EH (cell line): ENCODE measurements around the gene MAP3K3.
A peak's percentile ranks its signal among the peaks of the same experiment; 100 is the strongest.

Experiments used
- DNase-seq: peaks from one replicate; pipeline ENCODE4 v3.0.0-alpha.2; 2015; ENCODE audit warnings: low read depth

Gene MAP3K3

DNA sequence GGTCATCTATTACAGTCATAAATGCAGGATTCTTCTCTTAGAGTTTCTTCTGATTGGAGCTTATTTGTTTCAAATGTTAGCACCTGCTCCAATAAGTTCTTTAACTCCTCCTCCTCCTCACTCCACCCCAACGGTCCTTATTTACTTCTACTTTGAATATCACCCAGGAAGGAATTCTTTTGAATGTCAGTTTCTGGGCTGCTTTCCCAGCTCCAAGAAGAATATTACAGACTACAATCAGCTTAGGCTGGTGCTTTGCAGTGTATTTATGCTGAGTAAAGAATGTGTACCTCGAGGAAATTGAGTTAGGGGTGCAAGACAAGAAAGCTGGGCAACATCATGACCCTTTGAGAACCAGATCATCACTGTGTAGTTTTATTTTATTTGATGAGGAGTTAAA lies 30.8 kb downstream of the MAP3K3 start:
- DNase-seq, result no peak

DNA sequence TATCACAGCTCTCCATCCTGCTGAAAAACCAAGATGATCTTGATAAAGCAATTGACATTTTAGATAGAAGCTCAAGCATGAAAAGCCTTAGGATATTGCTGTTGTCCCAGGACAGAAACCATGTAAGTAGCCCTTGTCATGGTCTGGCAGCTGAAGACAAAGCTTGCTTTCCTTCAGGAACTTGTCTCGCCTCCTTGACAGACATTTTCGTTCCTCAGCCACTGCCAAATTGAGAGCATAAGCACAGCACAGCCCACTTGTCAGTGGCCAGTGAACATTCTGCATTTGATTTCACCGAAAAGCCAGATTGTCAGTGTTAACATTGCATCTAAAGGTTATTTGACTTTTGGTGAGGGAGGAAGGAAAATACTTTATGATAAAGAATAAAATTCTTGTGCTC lies 35.6 kb downstream of the MAP3K3 start:
- no peak for DNase-seq

DNA sequence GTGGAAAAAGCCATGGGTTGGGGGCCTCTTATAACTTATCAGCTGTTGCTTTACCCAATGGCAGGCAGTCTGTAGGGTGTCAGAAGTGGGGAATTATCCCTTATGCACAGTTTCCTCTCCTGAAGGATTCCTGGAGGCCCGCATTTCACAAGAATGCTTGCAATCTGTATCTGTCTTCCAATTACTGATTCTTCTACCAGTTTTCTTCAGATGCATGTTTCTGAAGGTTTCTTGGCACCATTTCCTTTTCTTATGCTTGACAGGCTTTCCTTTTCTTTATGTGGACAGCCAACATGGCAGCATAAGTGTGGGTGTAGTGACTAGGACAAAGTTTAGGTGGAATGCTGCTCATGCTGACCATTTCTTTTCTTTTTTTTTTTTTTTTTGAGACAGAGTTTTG lies 36.1 kb downstream of the MAP3K3 start:
- no peak for DNase-seq

DNA sequence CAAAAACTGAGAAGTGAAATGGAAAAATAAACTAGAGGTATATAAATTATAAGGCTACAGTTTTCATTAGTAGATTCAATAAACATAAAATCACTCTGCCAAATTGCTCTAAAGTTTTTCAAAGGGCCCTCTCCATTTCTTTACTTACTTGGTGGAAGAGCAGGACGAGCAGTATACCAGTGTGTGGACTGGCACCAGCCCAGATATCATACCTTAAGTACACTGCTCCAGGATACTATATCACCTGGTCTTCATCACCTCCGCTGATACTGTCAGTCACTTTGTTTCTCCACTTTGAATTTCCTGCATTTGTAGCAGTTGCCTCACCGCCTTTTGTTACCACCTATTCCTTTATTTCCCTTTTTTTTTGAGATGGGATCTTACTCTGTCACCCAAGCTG lies 37.6 kb downstream of the MAP3K3 start:
- DNase-seq, result no peak

DNA sequence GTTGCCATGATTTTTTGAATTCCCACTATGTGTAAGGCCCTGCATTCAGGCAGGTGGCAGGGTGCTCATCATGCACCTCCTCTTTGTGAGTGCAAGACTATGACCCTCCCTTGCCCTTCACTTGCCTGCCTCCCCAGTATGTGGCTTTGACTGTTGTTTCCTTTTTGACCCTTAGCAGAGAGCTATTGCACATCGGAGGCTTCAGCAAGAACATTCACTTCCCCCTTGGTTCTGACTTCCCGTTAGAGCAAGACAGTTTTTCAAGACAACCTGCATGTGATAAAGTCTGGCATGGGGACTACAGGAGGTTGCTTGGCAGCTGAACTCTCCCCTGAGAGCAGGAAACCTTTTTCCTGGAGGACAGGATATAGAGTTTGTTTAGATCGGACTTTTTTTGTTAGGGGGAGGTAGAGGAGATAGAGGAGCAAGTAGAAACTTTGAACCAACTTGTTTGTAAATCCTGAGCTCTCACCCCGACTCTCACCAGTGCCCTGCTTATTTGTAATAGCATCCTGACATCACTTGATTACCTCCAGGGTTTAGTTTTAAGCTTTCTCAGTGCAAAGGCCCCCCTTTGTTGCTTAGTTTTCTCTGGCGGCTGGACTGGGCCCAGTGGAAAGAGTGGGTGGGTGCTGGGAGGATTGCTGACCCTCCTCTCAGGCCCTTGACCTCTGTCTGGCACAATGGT lies 43.5 kb downstream of the MAP3K3 start:
- DNase-seq, result no peak

DNA sequence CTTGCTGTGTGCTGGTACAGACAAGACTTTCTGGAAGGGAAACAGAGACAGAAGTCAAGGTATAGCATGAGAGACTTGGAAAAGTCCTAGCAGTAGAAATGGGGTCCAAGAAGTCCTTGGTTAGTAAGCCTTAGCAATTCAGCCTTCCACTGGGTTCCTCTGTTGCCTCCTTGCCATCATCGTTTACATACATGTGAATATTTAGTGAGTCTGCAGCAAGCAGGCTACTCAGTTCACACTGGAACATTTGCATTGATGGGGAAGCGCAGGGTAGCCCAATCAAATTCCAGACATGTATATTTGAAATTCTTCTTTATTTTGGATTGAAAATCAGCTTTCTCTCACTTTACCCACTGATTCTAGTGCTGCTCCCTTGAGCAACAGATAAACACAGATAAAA lies 50.6 kb downstream of the MAP3K3 start:
- no peak for DNase-seq

DNA sequence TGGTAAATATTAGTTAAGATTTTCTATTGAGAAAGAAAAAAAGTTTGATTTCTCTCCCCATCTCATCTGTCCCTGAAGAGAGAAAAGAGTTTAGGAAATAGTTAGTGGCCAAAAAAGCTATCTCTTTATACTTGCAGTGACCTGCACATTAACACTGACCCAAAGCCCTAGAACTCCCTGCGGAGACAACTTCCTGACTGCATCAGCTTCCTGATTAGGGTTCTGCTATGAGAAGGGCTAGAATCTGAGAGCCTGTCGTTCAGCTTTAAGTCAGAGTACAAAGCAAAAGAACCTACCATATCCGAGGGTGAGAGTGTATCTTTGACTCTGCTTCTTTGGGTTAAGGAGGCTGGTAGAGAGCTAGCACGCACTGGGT lies 53.0 kb downstream of the MAP3K3 start:
- peak; percentile 46 for DNase-seq

DNA sequence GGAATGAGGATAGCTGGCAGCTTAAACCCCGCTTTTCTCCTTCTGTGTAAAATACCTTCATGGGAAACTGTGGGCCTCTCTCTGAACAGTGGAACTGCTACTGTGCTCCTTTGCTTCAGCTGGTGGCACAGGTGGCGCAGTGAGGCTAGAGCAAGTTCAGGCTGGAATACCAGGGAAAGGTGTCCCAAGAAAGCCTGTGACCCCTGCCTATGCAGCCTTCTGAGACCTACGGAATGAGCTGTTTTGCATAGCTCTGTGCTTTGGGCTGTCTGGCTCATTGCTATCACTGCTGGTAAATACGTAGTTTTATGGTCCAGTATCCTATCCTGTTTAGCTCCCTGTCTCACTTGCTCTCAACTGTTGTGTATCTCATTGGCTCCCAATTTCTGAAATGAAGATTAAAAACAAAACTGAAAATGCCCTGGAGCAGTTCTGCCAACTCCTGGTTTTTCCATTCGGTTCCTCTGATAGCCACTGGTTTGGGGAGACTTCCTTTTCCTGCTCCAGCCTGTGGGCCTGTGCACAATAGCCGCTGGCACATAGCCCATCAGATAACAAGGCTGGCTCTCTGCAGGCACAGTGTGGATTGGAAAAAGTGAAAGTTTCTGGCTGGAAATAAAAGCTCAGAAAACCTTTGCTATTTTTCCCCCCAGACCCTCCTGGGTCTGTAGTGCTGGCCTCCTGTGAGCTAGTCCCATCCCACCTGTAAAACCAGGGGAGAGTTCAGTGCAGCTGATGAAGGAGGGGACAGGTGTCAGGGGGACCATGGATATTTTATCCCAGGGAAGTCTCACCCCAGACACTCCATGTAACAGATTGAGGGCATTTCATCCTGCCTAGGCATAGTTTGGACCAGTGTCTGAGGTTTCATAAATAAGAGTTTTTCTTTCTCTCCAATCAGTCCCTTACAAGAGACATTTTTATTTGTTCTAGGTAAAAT lies 53.7 kb downstream of the MAP3K3 start:
- peak; percentile 92 for DNase-seq

DNA sequence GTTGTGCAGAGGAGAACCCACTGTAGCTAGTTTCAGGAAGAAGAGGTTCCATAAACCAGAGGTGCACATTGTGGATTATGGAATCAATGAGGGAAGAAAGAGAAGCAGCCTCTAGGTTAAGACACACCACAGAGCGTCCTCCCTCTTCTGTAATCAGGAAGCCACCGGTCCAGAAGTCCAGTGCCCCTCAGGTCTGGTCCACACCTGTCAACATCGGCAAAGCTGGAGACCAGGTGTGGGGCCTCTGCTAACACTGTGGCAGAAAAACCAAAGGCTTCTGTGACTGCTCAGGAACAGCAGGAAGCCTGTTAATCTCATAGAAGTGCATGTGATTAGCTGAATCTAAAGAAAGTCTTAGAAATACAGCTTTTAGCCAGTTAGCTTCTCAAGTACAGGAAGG lies 54.4 kb downstream of the MAP3K3 start:
- DNase-seq, result no peak

DNA sequence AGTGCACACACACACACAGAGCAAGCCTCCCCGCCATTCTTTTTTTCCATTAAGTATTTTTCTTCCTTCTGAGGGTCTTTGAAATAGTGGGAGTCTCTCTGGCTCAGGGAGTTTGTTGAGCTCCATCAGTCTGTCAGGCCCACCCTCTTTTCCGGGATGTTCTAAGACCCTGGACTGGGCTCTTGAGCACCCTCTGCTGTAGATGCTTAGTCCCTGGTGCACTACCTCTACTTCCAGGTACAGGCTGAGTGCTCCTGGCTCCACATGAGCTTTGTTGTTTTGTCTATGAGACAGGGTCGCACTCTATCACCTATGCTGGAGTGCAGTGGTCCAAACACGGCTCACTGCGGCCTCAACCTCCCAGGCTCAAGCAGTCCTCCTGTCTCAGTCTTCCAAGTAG lies 57.0 kb downstream of the MAP3K3 start:
- no peak for DNase-seq

DNA sequence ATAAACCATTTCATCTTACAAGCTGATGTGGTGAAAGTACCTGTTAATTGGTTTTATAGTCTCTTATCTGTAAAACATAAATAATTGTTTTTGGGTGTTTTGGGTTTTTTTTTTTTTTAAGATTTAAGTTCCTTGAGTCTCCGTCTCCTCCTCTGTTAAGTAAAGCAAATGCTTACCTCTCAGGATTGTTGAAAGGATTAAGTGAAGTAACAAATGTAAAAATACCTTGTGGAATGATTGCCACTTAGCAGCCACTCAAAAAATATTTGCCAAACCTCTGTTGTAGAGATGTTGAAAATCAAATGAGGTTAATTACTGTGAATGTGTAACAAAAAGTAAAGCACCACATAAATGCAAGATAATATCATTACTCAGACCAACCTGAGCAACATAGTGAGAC lies 58.5 kb downstream of the MAP3K3 start:
- no peak for DNase-seq

DNA sequence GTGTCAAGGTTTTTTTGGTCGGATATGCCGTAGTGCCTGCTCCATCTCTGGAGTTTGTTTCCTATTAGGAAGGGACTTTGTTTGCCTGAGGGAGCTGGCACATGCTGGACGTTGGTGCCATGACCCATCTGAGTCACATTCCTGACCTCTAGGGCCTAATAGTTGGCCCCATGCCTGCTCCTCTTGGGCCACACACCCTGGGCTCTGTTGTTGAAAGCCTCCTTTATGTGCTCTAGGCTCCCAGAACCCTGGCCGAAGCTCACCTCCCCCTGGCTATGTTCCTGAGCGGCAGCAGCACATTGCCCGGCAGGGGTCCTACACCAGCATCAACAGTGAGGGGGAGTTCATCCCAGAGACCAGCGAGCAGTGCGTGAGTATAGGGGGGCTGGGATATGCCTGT lies 59.3 kb downstream of the MAP3K3 start:
- no peak for DNase-seq

DNA sequence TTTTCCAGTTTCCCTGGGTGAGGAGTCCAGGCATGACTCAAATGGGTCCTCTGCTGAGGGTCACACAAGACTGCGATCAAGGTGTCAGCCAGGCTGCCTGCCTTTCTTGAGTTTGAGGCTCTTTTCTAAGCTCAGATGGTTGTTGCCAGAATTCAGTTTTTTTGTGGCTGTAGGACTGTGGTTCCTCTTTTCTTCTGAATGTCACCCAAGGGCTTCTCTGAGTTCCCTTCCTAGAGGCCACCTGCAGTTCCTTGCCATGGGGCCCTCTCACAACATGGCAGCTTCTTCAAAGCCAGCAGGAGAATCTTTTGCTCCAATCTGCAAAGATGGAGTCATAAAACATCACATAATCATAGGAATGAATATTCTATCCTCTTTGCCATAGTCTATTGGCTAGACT lies 60.2 kb downstream of the MAP3K3 start:
- no peak for DNase-seq

DNA sequence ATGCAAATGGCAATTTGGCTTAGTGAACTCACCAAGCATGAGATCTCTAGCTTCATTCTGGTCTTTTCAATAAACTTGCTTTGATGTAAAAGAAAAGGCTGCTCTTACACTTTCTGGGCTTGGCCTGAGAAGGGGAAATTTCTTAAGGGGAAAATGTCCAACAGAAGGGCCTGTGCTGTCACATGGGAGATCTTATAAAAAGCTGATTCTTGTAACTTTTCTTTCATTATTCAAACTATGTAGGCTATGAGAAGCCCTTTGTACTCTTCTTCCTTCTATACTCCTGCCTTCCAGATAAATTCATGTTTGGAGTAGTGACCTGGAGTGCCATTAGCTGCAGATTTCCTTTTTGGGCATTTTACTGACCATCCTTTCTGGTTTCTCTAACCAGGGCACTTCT lies 60.8 kb downstream of the MAP3K3 start:
- DNase-seq, result no peak

DNA sequence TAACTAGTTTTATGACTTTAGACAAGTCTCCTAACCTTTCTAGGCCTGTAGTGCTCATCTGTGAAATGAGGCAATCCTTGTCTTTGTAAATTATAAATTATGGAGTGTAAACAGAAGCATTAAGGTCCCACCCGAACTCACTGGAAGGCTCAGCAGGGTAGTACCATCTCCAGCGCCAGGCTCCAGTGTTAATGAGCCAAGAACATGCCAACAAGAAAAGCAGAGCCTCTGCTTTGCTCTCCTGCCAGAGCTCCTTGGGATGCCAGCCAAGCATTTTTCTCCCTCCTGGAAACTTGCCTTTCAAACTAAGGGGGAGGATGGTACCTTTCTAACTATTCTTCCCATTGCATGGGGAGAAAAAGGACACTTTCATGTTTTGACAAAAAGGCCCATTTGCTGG lies 62.8 kb downstream of the MAP3K3 start:
- no peak for DNase-seq

DNA sequence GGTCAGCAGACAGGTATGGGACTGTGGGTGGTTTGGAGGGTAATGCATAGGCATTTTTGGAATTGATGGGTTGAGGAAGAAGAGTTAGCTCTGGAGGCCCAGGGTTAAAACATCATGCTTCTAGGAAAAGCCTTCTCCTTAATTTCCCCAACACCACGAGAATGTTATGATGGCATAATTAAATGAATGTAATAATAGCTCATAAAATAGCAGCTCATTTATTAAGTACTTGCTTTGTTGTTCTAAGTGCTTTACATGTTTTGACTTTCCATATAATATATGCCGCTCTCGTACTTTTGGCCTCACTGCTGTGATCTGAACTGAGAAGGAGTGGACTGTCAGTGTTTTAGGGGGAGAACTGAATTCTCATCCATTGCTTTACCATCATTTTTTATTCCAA lies 63.4 kb downstream of the MAP3K3 start:
- DNase-seq, result no peak

DNA sequence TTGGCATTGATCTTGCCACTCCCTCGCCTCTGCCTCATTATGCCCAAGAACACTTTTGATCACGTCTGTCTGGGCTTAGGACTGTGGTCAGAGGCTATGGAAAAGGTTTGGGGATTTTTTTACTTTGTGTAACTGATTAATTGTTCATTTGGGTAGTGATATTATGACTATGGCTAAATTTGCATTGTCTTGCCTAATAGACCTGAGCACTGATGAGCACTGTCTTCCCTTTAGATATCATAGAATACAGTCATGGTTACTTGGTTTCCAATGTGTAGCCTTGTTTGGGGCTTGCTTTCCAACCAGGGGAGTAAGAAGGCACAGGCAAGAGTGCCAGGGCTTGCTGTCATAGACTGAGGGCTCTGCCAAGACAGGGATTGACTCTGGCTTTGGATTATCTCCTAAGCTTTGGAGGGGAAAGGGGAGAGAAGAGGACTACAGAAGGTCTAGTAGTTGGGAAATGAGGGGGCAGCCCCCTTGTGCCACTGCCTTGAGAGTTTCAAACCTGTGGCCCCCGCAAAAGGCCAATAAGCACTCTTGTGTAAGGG lies 64.0 kb downstream of the MAP3K3 start:
- no peak for DNase-seq

DNA sequence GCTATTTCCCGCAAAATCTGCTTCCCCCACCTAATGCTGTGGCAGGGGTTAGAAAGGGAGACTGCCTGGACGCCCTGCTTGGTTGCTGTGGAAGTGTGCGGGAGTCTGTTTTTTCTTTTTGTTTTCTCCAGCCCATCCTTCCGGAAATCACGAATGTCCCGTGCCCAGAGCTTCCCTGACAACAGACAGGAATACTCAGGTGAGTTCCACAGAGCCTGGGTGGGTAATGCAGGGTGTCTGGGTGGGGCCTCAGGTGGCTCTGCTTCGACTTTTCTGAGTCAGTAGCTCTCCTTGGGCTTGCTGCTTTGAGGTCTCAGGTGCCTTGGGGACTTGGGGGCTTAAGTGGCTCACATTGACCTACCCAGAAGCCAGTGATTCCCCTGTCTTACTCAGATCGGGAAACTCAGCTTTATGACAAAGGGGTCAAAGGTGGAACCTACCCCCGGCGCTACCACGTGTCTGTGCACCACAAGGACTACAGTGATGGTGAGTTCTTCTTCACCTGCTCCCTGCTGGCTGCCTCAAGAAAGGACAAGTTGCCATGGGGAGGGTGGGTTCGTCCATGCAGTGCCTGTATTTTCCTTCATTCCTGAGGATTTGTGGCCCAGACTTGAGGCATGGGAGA lies 66.3 kb downstream of the MAP3K3 start:
- no peak for DNase-seq

DNA sequence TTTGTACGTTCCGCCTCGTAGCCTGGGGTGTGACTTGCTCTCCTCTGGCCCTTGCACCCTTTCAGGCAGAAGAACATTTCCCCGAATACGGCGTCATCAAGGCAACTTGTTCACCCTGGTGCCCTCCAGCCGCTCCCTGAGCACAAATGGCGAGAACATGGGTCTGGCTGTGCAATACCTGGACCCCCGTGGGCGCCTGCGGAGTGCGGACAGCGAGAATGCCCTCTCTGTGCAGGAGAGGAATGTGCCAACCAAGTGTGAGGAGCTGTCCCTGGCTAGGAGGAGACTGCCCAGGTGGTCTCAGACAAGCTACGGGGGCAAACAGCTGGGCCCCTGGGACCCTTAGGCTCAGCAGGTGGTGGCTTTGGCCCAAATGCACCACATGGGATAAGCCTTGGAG lies 67.3 kb downstream of the MAP3K3 start:
- DNase-seq, result no peak

DNA sequence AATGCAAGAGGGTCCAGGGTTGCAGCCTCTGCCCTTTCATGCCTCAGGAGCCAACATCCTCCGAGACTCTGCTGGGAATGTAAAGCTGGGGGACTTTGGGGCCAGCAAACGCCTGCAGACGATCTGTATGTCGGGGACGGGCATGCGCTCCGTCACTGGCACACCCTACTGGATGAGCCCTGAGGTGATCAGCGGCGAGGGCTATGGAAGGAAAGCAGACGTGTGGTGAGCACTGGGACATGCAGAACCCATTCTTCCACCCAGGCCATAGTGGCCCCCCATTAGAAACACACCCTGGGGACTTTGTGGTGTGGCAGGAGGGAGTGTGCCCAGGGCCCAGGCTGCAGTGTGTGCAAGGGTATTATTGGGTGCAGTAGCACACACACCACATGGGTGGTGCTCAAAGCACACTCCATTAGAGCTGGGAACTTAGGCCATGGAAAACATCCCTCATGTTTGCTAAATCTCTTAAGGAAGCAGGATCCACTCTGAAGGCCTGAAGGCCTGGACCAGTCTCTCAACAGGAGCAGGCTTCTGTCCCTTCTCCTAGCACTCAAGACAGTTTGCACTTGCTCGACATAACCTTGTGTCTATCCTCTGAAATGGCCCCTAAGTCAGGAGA lies 70.1 kb downstream of the MAP3K3 start:
- no peak for DNase-seq

DNA sequence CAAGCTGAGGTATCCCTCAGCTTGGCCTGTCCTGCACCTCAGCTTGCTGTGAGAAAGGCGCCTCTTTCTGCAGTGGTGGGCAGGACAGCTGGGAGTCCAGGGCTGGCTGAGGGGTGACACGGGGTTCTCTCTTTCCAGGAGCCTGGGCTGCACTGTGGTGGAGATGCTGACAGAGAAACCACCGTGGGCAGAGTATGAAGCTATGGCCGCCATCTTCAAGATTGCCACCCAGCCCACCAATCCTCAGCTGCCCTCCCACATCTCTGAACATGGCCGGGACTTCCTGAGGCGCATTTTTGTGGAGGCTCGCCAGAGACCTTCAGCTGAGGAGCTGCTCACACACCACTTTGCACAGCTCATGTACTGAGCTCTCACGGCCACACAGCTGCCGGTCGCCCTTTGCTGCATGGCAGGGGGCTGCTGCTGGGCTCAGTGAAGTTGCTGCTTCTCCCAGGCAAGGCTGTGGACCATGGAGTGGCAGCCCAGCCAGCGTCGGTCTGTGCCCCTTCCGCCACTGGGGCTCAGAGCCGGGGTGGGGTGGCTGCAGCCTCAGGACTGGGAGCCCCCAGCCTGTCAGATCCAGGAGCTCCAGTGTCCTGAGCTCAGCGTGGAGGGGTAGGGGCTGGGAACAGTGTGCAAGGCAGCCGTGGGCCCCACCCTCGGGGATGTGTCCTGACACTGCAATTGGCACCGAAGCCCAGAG lies 71.3 kb downstream of the MAP3K3 start:
- DNase-seq, result no peak
